Mammary epithelial cell (primary cell): ENCODE data around the gene TELO2.

ENCODE experiments used
- EZH2 ChIP-seq: IDR thresholded peaks from 2 replicates; pipeline ENCODE4 v1.6.1; 2012; ENCODE audit warnings: low read length, inconsistent platforms, borderline replicate concordance
- TF ChIP-seq, protein P1 (sequence below), 2 donors: IDR thresholded peaks in 1 of 2; conservative IDR thresholded peaks in 1 of 2; 2 replicates each; pipeline ENCODE4 v1.5.1; 2011 to 2012; ENCODE audit warnings: inconsistent platforms in 2 of 2, low read length in 2 of 2, mild to moderate bottlenecking in 2 of 2, control low read depth in 1 of 2, low read depth in 1 of 2; ENCODE audit not compliant: insufficient read depth in 1 of 2; ENCODE audit errors: extremely low read depth in 1 of 2

DNA sequence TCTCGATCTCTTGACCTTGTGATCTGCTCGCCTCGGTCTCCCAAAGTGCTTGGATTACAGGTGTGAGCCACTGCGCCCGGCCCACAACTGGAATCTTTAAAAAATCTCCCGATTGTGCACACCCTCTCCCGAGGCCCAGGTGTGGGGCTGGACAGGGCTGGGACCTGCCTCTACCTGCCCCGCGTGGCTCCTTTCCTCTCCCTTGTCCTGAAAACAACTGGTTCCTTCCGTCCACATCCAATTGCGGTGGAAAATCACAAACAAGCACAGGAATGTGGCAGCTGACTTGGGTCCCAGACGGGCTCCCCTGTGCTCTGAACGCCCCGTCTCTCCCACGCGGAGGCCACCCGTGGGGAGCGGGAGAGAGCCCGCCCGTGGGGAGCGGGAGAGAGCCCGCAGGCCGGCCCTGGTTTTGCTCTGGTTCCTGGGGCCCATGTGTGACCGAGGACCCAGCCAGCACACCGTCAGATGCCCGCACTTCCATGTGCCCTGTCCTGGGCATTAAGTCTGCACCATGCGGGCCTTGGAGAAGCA, 37.3 kb downstream of the TELO2 start:
- TF ChIP-seq, protein P1, sequence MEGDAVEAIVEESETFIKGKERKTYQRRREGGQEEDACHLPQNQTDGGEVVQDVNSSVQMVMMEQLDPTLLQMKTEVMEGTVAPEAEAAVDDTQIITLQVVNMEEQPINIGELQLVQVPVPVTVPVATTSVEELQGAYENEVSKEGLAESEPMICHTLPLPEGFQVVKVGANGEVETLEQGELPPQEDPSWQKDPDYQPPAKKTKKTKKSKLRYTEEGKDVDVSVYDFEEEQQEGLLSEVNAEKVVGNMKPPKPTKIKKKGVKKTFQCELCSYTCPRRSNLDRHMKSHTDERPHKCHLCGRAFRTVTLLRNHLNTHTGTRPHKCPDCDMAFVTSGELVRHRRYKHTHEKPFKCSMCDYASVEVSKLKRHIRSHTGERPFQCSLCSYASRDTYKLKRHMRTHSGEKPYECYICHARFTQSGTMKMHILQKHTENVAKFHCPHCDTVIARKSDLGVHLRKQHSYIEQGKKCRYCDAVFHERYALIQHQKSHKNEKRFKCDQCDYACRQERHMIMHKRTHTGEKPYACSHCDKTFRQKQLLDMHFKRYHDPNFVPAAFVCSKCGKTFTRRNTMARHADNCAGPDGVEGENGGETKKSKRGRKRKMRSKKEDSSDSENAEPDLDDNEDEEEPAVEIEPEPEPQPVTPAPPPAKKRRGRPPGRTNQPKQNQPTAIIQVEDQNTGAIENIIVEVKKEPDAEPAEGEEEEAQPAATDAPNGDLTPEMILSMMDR (conservative IDR thresholded peaks at IDR 0.05 in 1 of 2, IDR thresholded peaks at IDR 0.05 in 1 of 2; ENCODE audit: extremely low read depth in 1 of 2, insufficient read depth in 1 of 2, low read depth in 1 of 2, low read length in 2 of 2) = no peak
- no peak for TF ChIP-seq EZH2
